VCaP (cell line): Measurements from ENCODE around the gene NEU1.
"Not testable (repeated sequence)": the region's sequence is repeated elsewhere in the genome, so short reads cannot be mapped to it uniquely, and the experiment has no call there.

ENCODE experiments used
- H3K27ac ChIP-seq: fragments of 450-650 bp; 2 replicates; pipeline ENCODE4 v1.5.1; 2017
- TF ChIP-seq, protein P1 (sequence below): fragments of 450-650 bp; conservative IDR thresholded peaks from 2 replicates; pipeline ENCODE4 v1.5.1; 2017; ENCODE audit warnings: mild to moderate bottlenecking, moderate library complexity

NEU1 gene

DNA sequence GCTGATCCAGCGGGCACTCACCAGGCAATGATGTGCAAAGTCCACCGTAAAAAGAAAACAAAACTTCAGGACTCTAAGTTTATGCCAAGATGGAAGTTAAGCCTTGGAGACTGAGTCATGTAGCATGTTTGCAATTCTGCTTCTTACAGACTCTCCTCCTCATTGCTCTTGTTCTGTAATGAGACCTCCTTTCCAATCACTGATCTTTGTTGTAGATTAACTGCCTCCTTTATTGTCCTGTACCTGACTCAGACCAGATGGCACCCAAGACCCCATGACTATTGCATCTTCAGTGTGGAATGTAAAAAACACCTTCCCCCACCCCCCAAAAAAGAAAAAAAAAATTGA, 11.2 kb downstream of the NEU1 start:
- TF ChIP-seq, protein P1, sequence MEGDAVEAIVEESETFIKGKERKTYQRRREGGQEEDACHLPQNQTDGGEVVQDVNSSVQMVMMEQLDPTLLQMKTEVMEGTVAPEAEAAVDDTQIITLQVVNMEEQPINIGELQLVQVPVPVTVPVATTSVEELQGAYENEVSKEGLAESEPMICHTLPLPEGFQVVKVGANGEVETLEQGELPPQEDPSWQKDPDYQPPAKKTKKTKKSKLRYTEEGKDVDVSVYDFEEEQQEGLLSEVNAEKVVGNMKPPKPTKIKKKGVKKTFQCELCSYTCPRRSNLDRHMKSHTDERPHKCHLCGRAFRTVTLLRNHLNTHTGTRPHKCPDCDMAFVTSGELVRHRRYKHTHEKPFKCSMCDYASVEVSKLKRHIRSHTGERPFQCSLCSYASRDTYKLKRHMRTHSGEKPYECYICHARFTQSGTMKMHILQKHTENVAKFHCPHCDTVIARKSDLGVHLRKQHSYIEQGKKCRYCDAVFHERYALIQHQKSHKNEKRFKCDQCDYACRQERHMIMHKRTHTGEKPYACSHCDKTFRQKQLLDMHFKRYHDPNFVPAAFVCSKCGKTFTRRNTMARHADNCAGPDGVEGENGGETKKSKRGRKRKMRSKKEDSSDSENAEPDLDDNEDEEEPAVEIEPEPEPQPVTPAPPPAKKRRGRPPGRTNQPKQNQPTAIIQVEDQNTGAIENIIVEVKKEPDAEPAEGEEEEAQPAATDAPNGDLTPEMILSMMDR, result no peak
- no peak overlapping the region; the same call in 1 of the 2 replicates for H3K27ac ChIP-seq

DNA sequence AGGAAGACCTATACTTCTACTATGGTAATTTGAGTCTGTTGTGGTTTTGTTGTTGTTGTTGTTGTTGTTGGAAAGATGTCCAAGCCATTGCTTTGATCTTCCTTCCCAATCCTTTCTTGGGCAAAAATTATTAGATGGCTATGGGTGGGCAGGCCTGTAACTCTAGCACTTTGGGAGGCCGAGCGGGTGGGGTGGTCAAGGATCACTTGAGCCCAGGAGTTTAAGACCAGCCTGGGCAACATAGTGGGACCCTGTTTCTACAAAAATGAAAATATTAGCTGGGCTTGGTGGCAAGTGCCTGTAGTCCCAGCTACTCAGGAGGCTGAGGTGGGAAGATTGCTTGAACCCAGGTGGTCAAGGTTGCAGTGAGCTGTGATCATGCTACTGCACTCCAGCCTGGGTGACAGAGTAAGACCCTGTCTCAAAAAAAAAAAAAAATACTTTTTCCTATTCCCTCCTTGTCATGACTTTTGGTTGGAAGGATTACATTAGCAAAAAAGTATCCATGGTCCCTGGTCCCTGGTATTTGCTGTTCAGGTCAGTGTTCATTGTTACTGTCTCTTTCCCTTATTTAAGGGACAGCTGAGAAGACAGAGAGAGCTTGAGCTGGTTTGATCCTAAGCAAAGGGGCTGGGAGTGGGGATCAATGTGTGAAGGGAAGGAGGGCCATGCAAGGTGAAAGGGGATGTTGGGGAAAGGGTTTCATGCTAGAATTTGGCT, 11.7 kb downstream of the NEU1 start:
- H3K27ac ChIP-seq, result no peak overlapping the region; the same call in 1 of the 2 replicates
- TF ChIP-seq, protein P1, result no peak

- no peak overlapping the region; the same call in 1 of the 2 replicates for H3K27ac ChIP-seq
- TF ChIP-seq, protein P1, result no peak
Measured at GRCh38 chr6:31847276-31847978, 15.2 kb downstream of the NEU1 start.

DNA sequence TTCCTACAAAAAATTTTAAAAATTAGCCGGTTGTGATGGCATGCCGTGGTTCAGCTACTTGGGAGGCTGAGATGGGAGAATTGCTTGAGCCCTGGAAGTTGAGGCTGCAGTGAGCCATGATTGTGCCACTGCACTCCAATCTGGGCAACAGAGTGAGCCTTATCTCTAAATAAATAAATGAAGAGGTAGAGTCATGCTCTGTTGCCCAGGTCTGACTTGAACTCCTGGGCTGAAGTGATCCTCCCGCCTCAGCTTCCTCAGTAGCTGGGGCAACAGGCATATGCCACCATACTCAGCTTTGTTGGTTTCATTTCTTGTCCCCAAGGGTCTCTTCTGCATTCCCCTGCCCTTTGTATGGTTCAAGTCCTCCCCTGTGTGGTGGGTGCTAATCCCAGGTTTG, 18.1 kb downstream of the NEU1 start:
- H3K27ac ChIP-seq, result no peak overlapping the region
- TF ChIP-seq, protein P1, result no peak

- TF ChIP-seq, protein P1, result no peak
- no peak overlapping the region for H3K27ac ChIP-seq
Measured at GRCh38 chr6:31842053-31842452, 20.6 kb downstream of the NEU1 start.

- H3K27ac ChIP-seq, result not testable (repeated sequence)
Measured at GRCh38 chr6:31839779-31840126, 22.9 kb downstream of the NEU1 start.

GRCh38 chr6:31838968-31839367, 23.7 kb downstream of the NEU1 start:
- TF ChIP-seq, protein P1, result no peak
- H3K27ac ChIP-seq, result peak overlapping the region; percentile 94; the same call in 1 of the 2 replicates

DNA sequence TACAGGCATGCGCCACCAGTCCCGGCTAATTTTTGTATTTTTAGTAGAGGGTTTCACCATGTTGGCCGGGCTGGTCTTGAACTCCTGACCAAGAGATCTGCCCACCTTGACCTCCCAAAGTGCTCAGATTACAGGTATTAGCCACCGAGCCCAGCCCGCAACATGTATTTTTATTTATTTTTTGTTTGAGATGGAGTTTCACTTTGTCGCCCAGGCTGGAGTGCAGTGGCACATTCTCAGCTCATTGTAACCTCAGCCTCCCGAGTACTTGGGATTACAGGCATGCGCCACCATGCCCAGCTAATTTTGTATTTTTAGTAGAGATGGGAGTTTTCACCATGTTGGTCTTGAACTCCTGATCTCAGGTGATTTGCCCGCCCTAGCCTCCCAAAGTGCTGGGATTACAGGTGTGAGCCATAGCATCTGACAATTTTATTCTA, 24.5 kb downstream of the NEU1 start:
- H3K27ac ChIP-seq, result peak overlapping the region; percentile 94; the same call in 1 of the 2 replicates
